CD4-positive, alpha-beta T cell treated with Interferon gamma for 1 hour (primary cell): ENCODE measurements around the gene RPL41.
"Not testable (repeated sequence)": the region's sequence is repeated elsewhere in the genome, so short reads cannot be mapped to it uniquely, and the experiment has no call there.

Experiments
- DNase-seq: peaks from one replicate; pipeline ENCODE4 v3.0.0-alpha.2; 2020

Gene RPL41

GRCh38 chr12:56103823-56104108, 12.7 kb upstream of the RPL41 start:
- DNase-seq = no peak

- DNase-seq = peak; percentile 98
These were observed 12.2 kb upstream of the RPL41 start, which contains the start of gene PA2G4 for GRCh38 chr12:56104109-56104814. PA2G4 (plus strand) TSS chr12:56104559; CDS start chr12:56104738, 179 bp downstream.

- no peak for DNase-seq
These were observed 11.4 kb upstream of the RPL41 start for GRCh38 chr12:56104815-56105608.

- no peak for DNase-seq
These were observed 10.9 kb upstream of the RPL41 start for GRCh38 chr12:56105609-56105902.

GRCh38 chr12:56107242-56107641, 9.2 kb upstream of the RPL41 start:
- no peak for DNase-seq

GRCh38 chr12:56110571-56110970, 5.9 kb upstream of the RPL41 start:
- DNase-seq = no peak

GRCh38 chr12:56114084-56114483, 2.3 kb upstream of the RPL41 start:
- no peak for DNase-seq

- no peak for DNase-seq
These were observed 1.1 kb upstream of the RPL41 start for GRCh38 chr12:56115329-56115728.

GRCh38 chr12:56117082-56117706, 761 bp downstream of the RPL41 start:
- DNase-seq = not testable (repeated sequence)

GRCh38 chr12:56117778-56118687, 1.6 kb downstream of the RPL41 start, which contains the start of gene ZC3H10:
ZC3H10 (plus strand) TSS chr12:56118266; CDS start chr12:56120563, 2,297 bp downstream.
- peak; percentile 99 for DNase-seq

GRCh38 chr12:56118688-56119357, 2.4 kb downstream of the RPL41 start:
- DNase-seq = no peak

- peak; percentile 67 for DNase-seq
These were observed 2.9 kb downstream of the RPL41 start for GRCh38 chr12:56119361-56119796.

- no peak for DNase-seq
These were observed 3.9 kb downstream of the RPL41 start for GRCh38 chr12:56120158-56120846.

- no peak for DNase-seq
These were observed 4.9 kb downstream of the RPL41 start for GRCh38 chr12:56121204-56121870.

- DNase-seq = no peak
These were observed 6.2 kb downstream of the RPL41 start for GRCh38 chr12:56122637-56123036.

- DNase-seq = no peak
These were observed 7.7 kb downstream of the RPL41 start for GRCh38 chr12:56124133-56124532.

GRCh38 chr12:56126732-56127239, 10.4 kb downstream of the RPL41 start:
- no peak for DNase-seq

- DNase-seq = no peak
These were observed 11.1 kb downstream of the RPL41 start for GRCh38 chr12:56127485-56127887.

- peak; percentile 100 for DNase-seq
These were observed 11.6 kb downstream of the RPL41 start, which contains the start of gene ESYT1 for GRCh38 chr12:56127888-56128669. ESYT1 (plus strand) TSS chr12:56128267; CDS start chr12:56128320, 53 bp downstream.

- DNase-seq = no peak
These were observed 12.3 kb downstream of the RPL41 start for GRCh38 chr12:56128670-56129205.
